ENCODE measurements around the gene PTPRD.

PTPRD gene

GRCh38 chr9:8694983-8695588, 1917.7 kb downstream of the PTPRD start:
- H3K36me3 ChIP-seq (ENCODE audit: insufficient read depth, low read length): no peaks in the 10 kb centered on the region
- no peaks in the 10 kb centered on the region for H3K27me3 ChIP-seq (ENCODE audit: insufficient read depth, low read length)
- H3K9me3 ChIP-seq (ENCODE audit: low read length): no peaks in the 10 kb centered on the region
- H3K4me1 ChIP-seq (ENCODE audit: insufficient read depth, low read length): peaks cover 8% of the 10 kb centered on the region
- no peak overlapping the region for H3K4me3 ChIP-seq (ENCODE audit: low read length)
- H2AFZ ChIP-seq (ENCODE audit: low read depth, low read length): no peak overlapping the region

GRCh38 chr9:8693464-8693863, 1919.3 kb downstream of the PTPRD start:
- Histone ChIP-seq H3K9me3 (ENCODE audit: low read length) (no peaks in the 10 kb centered on the region), H2AFZ (ENCODE audit: low read depth, low read length) (no peak overlapping the region), H3K4me1 (ENCODE audit: insufficient read depth, low read length) (peaks cover 5% of the 10 kb centered on the region), H3K4me3 (ENCODE audit: low read length) (no peak overlapping the region), H3K36me3 (ENCODE audit: insufficient read depth, low read length) (no peaks in the 10 kb centered on the region), H3K27me3 (ENCODE audit: insufficient read depth, low read length) (no peaks in the 10 kb centered on the region)

- Histone ChIP-seq H3K4me3 (ENCODE audit: low read length) (no peak overlapping the region), H3K36me3 (ENCODE audit: insufficient read depth, low read length) (no peaks in the 10 kb centered on the region), H3K4me1 (ENCODE audit: insufficient read depth, low read length) (peaks cover 37% of the 10 kb centered on the region)
Measured at GRCh38 chr9:8686516-8686915, 1926.3 kb downstream of the PTPRD start.

DNA sequence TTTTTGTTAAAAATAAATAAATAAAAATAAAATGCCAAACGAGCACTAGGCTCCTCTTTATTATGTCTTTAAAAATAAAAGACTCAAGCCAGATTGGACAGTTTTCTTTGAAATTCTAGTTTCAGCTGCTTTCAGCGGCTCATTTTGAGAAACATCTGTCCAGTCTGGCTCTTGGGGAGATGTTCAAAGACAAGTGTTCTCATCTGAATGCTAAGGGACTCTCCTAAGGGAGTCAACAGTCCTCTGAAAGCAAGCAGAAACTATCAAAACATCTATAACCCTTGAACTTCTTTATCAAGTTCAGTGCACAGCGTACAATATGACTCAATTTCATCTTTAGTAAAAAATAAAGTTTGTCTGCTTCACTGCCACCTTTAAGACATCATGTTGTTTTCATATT, 1927.0 kb downstream of the PTPRD start:
- Histone ChIP-seq H3K9me3 (ENCODE audit: low read length) (no peaks in the 10 kb centered on the region), H3K4me3 (ENCODE audit: low read length) (no peak overlapping the region), H2AFZ (ENCODE audit: low read depth, low read length) (no peak overlapping the region), H3K4me1 (ENCODE audit: insufficient read depth, low read length) (peaks cover 37% of the 10 kb centered on the region), H3K27me3 (ENCODE audit: insufficient read depth, low read length) (no peaks in the 10 kb centered on the region), H3K36me3 (ENCODE audit: insufficient read depth, low read length) (no peaks in the 10 kb centered on the region)

More at GRCh38 chr9:8686516-8686915, 1926.3 kb downstream of the PTPRD start:
- H3K27me3 ChIP-seq (ENCODE audit: insufficient read depth, low read length): no peaks in the 10 kb centered on the region
- no peaks in the 10 kb centered on the region for H3K9me3 ChIP-seq (ENCODE audit: low read length)
- no peak overlapping the region for H2AFZ ChIP-seq (ENCODE audit: low read depth, low read length)

DNA sequence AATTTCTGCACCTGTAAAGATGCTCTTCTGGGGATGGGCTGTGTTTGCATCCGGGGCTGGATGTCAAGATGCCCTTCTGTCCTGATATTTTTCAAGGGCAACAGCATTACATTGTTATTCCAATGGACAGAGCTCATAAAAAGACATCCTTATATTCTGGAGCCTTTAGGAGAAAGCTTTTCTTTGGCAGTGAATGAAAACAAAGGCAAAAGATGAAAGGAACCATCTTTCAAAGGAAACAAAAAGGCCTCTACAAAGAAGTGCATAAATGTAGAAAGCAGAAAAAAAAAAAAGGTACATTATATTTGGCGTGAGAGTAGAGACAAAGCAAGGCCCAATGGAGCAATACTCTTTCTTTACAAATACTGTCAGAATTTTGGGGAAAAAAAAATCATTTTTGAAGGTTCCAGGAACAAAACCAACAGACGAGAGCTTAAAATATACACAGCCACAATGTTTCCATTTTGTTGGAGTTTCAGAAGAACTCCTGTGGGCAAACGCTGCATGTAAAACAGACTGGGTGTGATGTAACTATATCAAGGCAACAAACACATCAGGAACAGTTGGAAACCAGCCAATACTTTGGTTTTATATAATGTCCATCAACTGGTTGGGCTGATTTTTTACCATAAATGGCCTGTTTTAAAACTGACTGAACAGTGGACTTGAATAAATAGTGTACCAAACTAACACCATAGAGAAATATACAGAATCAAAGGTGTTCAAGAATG, 1927.7 kb downstream of the PTPRD start:
- H2AFZ ChIP-seq (ENCODE audit: low read depth, low read length): peak overlapping the region; percentile 15
- no peaks in the 10 kb centered on the region for H3K9me3 ChIP-seq (ENCODE audit: low read length)
- no peaks in the 10 kb centered on the region for H3K36me3 ChIP-seq (ENCODE audit: insufficient read depth, low read length)
- no peaks in the 10 kb centered on the region for H3K27me3 ChIP-seq (ENCODE audit: insufficient read depth, low read length)
- peaks cover 40% of the 10 kb centered on the region for H3K4me1 ChIP-seq (ENCODE audit: insufficient read depth, low read length)
- H3K4me3 ChIP-seq (ENCODE audit: low read length): no peak overlapping the region

GRCh38 chr9:8683496-8683895, 1929.3 kb downstream of the PTPRD start:
- H2AFZ ChIP-seq (ENCODE audit: low read depth, low read length): no peak overlapping the region
- H3K4me1 ChIP-seq (ENCODE audit: insufficient read depth, low read length): peaks cover 55% of the 10 kb centered on the region
- no peaks in the 10 kb centered on the region for H3K27me3 ChIP-seq (ENCODE audit: insufficient read depth, low read length)
- H3K9me3 ChIP-seq (ENCODE audit: low read length): no peaks in the 10 kb centered on the region
- no peaks in the 10 kb centered on the region for H3K36me3 ChIP-seq (ENCODE audit: insufficient read depth, low read length)
- no peak overlapping the region for H3K4me3 ChIP-seq (ENCODE audit: low read length)

- Histone ChIP-seq H3K4me1 (ENCODE audit: insufficient read depth, low read length) (peaks cover 56% of the 10 kb centered on the region), H2AFZ (ENCODE audit: low read depth, low read length) (no peak overlapping the region), H3K36me3 (ENCODE audit: insufficient read depth, low read length) (no peaks in the 10 kb centered on the region), H3K9me3 (ENCODE audit: low read length) (no peaks in the 10 kb centered on the region), H3K4me3 (ENCODE audit: low read length) (no peak overlapping the region), H3K27me3 (ENCODE audit: insufficient read depth, low read length) (no peaks in the 10 kb centered on the region)
Measured at GRCh38 chr9:8680658-8681057, 1932.1 kb downstream of the PTPRD start.

GRCh38 chr9:8680157-8680556, 1932.6 kb downstream of the PTPRD start:
- H3K27me3 ChIP-seq (ENCODE audit: insufficient read depth, low read length): no peaks in the 10 kb centered on the region
- H2AFZ ChIP-seq (ENCODE audit: low read depth, low read length): no peak overlapping the region
- no peaks in the 10 kb centered on the region for H3K36me3 ChIP-seq (ENCODE audit: insufficient read depth, low read length)
- peaks cover 51% of the 10 kb centered on the region for H3K4me1 ChIP-seq (ENCODE audit: insufficient read depth, low read length)
- no peaks in the 10 kb centered on the region for H3K9me3 ChIP-seq (ENCODE audit: low read length)
- H3K4me3 ChIP-seq (ENCODE audit: low read length): no peak overlapping the region

DNA sequence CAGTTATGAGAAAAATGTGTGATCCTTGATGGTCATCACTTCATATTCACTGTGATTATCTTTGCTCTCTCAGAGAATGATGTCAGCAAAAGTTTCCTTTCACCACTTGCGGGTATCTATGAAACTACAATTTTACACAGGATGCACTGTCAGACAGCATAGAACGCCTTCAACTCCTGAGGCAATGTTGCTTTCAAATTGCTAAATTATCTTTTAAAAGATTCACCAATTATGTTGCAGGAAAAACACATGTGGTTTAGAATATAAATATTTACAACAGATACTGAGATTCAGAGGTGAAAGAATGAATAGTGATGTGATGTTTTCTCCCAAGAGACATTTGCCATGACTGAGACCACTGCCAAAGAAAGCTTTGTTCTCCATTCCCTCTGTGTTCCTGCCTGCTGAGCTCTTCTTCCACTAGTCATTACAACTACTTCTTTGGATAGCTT, 1933.4 kb downstream of the PTPRD start:
- Histone ChIP-seq H3K4me3 (ENCODE audit: low read length) (peak overlapping the region; percentile 9), H3K36me3 (ENCODE audit: insufficient read depth, low read length) (no peaks in the 10 kb centered on the region), H3K27me3 (ENCODE audit: insufficient read depth, low read length) (no peaks in the 10 kb centered on the region), H2AFZ (ENCODE audit: low read depth, low read length) (no peak overlapping the region), H3K9me3 (ENCODE audit: low read length) (no peaks in the 10 kb centered on the region), H3K4me1 (ENCODE audit: insufficient read depth, low read length) (peaks cover 43% of the 10 kb centered on the region)

GRCh38 chr9:8677741-8678140, 1935.1 kb downstream of the PTPRD start:
- Histone ChIP-seq H2AFZ (ENCODE audit: low read depth, low read length) (peak overlapping the region; percentile 6), H3K4me3 (ENCODE audit: low read length) (peak overlapping the region; percentile 21), H3K4me1 (ENCODE audit: insufficient read depth, low read length) (peaks cover 28% of the 10 kb centered on the region), H3K9me3 (ENCODE audit: low read length) (no peaks in the 10 kb centered on the region), H3K27me3 (ENCODE audit: insufficient read depth, low read length) (no peaks in the 10 kb centered on the region), H3K36me3 (ENCODE audit: insufficient read depth, low read length) (no peaks in the 10 kb centered on the region)

- H3K4me3 ChIP-seq (ENCODE audit: low read length): no peak overlapping the region
- no peaks in the 10 kb centered on the region for H3K27me3 ChIP-seq (ENCODE audit: insufficient read depth, low read length)
- peaks cover 23% of the 10 kb centered on the region for H3K4me1 ChIP-seq (ENCODE audit: insufficient read depth, low read length)
- H3K36me3 ChIP-seq (ENCODE audit: insufficient read depth, low read length): no peaks in the 10 kb centered on the region
- H2AFZ ChIP-seq (ENCODE audit: low read depth, low read length): no peak overlapping the region
- no peaks in the 10 kb centered on the region for H3K9me3 ChIP-seq (ENCODE audit: low read length)
Measured at GRCh38 chr9:8674536-8674935, 1938.3 kb downstream of the PTPRD start.

- H3K27me3 ChIP-seq (ENCODE audit: insufficient read depth, low read length): no peaks in the 10 kb centered on the region
- H2AFZ ChIP-seq (ENCODE audit: low read depth, low read length): no peak overlapping the region
Measured at GRCh38 chr9:8673830-8674229, 1939.0 kb downstream of the PTPRD start.

DNA sequence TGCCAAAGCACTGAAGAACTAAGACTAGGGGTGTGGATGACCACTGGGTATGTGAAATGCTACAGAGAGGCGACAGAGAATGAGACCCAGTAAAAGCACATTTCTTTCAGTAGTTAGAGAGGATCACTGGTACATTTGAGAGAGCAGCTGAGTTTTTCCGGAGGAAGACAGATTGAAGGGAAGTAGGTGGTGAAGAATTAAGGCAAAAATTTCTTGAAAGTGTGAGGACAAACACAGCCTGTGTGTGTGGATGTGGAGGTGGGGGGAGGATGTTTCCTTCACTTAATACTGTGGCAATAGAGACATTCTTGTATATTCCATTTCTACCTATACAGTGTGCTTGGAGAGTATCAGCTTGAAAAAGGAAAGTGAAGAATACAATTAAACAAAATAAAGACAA, 1942.1 kb downstream of the PTPRD start:
- peaks cover 4% of the 10 kb centered on the region for H3K4me1 ChIP-seq (ENCODE audit: insufficient read depth, low read length)
- H3K9me3 ChIP-seq (ENCODE audit: low read length): peaks cover 3% of the 10 kb centered on the region
- no peaks in the 10 kb centered on the region for H3K27me3 ChIP-seq (ENCODE audit: insufficient read depth, low read length)
- H3K4me3 ChIP-seq (ENCODE audit: low read length): no peak overlapping the region
- H2AFZ ChIP-seq (ENCODE audit: low read depth, low read length): no peak overlapping the region
- no peaks in the 10 kb centered on the region for H3K36me3 ChIP-seq (ENCODE audit: insufficient read depth, low read length)

More at GRCh38 chr9:8673830-8674229, 1939.0 kb downstream of the PTPRD start:
- Histone ChIP-seq H3K36me3 (ENCODE audit: insufficient read depth, low read length) (no peaks in the 10 kb centered on the region), H3K4me3 (ENCODE audit: low read length) (no peak overlapping the region), H3K4me1 (ENCODE audit: insufficient read depth, low read length) (peaks cover 16% of the 10 kb centered on the region), H3K9me3 (ENCODE audit: low read length) (peaks cover 2% of the 10 kb centered on the region)
